Stimulated activated CD4-positive, alpha-beta T cell treated with anti-CD3 and anti-CD28 coated beads, Interleukin-4, amount 100 ng/mL, for 24 hours (primary cell): ENCODE data around the gene ELP4.
"Not testable (repeated sequence)": the region's sequence is repeated elsewhere in the genome, so short reads cannot be mapped to it uniquely, and the experiment has no call there.

ENCODE experiments used
- DNase-seq: peaks from one replicate; pipeline ENCODE4 v3.0.0-alpha.2; 2020

The ELP4 gene, protein sequence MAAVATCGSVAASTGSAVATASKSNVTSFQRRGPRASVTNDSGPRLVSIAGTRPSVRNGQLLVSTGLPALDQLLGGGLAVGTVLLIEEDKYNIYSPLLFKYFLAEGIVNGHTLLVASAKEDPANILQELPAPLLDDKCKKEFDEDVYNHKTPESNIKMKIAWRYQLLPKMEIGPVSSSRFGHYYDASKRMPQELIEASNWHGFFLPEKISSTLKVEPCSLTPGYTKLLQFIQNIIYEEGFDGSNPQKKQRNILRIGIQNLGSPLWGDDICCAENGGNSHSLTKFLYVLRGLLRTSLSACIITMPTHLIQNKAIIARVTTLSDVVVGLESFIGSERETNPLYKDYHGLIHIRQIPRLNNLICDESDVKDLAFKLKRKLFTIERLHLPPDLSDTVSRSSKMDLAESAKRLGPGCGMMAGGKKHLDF

DNA sequence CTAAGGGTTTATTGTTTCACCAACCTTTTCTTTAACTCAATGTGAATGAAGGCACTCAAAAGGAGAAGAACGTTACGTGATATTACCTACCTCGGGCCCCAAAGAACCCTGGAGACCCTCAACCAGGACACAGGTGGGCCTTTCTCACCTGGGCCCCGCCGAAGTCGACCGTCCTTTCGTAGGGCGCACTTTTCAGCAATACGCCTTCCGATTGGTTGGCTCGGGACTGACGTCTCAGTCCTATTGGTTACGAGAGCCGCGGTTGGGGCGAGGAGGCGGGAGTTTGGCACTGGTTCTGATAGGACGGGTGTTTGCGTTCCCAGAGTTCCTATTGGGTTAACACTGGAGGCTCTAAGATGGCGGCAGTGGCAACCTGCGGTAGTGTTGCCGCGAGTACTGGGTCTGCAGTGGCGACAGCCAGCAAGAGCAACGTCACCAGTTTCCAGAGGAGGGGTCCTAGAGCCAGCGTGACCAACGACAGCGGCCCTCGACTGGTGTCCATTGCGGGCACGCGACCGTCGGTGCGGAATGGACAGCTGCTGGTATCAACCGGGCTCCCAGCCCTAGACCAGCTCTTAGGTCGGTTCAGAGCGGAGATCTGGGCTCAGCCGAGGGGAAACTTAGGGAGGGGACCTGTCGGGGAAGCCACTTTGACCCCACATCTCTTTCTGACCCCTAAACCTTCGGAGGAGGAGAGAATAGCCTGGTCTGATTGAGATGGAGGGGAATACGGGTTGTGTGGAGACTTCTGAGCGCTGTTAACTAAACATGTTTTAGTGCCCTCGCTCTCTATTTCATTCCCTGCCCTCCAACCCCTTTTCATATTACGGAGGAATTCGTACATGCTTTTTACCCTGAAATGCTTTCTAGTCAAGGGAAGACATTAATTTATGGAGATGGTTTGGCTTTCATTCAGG is at the start of gene ELP4, which contains the start of gene IMMP1L:
TSS of gene ELP4 (plus strand) at position 339 of the 917 bp plus-strand sequence. CDS start at position 357, 18 bp downstream.
TSS of gene IMMP1L (minus strand) at position 194 of the 917 bp plus-strand sequence. CDS start 46,346 bp downstream, outside the sequence.
- peak; percentile 97 for DNase-seq

DNA sequence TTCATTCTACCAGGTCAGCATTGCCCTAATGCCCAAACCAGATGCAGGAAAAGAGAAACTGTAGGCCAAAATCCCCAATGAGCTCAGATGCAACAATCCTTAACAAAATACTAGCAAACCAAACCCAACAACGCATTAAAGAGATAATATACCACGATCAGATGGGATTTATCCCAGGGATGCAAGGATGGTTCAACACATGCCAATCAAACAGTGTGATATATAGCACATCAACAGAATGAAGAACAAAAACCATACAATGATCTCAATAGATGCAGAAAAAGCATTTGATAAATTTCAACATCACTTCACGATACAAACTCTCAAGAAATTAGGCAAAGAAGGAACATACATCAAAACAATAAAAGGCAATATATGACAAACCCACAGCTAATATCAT is 45.1 kb upstream of the ELP4 start:
- no peak for DNase-seq

DNA sequence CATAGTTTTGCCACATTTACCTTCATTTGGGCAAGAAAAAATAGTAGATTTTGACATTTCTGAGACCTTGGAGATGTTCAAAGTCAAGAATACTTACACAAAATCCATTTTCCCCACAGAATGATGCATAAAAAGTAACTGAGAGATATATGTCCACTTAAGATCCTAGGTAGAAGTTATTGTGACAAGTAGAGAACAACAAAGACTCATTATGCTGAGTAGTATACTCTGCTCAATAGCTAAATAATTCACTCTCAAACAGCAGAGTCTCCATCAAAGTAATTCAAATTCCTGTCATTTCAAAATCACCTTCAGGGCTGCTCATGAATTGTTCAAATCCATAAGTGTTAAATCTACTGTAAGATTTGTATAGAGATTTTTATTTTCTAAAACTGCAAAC is 35.5 kb upstream of the ELP4 start:
- no peak for DNase-seq

DNA sequence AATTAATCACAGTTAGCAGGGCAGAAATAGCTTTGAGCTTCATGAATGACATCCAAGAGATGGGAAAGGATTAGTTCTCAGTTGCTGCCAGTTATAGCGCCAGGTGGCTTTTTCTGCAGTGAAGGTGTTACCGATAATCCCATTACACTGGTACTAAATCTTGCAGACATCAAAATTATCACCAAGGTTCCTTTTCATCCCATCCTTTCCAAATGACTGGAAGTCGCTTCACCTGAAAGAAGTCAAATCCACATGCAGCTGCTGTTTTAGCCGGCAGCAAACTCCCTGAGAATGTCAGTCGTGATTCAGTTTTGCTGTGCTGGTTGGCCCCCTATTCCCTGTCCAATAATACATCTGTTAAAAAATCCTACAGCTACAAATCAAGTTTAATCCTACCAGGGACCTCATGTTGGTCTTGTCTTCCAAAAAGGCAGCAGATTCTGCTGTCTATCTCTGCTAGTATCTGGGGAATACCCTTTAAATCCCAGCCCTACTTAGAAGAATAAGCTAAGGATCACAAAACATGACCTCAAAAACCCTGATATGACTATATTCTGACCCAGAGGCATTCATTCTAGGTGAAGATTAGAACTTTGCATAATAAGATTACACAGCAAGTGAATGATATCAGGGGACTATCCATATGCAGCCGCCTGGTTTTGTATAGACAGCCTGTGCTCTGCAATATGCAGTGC is 31.9 kb upstream of the ELP4 start:
- no peak for DNase-seq

DNA sequence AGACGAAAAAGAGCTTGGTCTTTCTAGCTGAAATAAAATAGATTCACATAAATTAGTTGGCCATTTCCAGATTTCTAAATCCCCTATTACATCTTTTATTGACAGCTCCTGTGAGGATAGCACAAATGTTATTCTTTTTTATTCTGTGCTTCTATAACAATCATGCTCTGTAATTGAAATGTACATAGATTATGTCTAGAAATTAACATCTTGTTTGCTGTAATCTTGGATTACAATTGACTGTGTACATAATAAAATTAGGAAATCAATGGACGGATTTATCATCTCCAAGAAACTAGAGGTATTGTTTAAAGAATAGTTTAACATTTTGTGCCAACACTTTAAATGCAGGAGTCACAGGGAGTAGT is 31.4 kb upstream of the ELP4 start:
- DNase-seq, result no peak

DNA sequence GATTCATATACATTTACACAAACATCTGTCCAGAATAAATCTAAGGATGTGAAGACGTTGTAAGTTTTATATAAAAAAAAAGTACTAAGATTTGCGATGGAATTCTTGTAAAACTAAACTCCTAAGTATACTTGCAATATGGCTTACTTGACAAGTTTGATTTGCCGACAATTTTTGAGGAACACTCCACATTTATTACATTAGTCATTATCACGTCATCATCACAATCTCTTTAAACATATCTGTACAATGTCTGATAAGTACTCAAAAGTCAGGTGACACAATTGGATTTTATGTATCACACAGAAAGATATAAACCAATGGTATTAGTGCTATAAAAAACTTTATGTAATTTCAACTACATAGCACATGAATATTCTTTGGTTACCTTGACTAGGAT is 30.5 kb upstream of the ELP4 start:
- DNase-seq, result no peak

DNA sequence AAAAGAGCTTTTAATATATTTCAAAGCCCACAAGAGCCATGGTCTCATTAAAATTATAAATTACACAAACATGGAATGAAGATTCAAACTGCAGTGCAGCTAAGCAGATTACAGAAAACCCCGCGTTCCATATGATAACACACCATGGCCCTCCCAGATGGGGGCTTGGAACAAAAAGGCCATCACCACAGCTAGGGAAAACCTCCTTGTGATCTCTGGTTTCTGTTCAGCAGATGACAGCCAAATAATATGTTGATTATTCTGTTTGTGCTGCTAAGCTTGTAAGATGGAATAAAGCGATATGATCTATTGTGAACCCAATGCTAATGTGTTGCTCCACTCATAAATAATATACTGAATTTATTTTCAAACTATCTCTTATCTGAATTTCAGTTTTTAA is 28.6 kb upstream of the ELP4 start:
- DNase-seq, result no peak

DNA sequence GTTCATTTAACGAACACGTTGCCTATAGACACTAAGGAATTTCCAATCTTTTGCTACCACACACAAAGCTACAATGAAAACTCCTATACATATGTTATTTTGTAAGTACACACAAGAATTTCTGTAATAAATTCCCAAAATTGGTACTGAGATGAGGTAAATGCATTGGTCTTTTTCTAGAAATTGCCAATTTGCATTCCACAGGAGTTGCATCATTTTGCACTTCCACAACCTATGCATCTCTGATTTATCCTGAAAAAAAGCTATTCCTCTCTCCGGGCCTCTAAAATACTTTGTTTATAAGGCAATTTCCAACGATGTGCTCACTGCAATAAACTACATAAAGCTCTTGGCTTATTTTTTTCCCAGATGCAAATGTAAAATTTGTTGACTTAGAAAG is 25.1 kb upstream of the ELP4 start:
- DNase-seq, result no peak

DNA sequence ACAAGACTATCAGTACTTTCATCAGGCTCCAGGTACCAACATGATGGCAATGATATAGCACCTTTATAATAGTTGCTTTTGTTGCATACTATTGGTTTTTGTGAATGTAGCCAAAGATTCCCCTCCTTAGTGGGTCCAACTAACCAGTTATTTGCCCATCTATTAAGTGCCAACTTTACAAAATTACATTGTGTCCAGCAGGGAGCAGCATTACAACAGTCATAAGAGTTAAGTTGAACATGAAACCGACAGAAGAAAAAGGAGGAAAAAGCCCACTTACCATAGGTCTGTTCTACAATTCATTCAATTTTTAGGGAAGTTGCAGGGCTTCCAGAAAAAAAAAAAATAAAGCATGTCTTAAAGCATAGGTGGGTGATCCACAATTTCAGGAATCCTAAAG is 21.7 kb upstream of the ELP4 start:
- DNase-seq, result no peak

DNA sequence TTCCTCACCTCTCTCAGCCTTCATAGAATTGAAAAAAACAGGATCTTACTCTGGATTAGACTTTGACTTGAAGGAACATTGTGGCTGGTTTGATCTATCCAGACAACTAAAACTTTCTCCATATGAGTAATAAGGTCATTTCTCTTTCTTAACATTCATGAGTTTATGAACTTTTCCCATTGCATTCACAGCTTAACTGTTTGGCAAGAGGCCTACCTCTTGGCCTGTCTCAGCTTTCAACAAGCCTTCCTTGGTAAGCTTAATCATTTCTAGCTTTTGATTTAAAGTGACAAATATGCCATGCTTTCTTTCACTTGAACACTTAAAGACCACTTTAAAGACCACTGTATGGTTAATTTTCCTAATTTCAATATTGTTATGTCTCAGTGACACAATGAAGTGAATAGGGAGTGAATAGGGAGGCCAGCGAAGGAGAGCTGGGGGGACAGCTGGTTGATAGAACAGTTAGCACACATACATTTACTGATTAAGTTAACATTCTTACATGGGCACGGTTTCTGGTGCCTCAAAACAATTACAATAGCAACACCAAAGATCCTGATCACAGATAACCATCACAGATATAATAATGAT is 17.1 kb upstream of the ELP4 start:
- no peak for DNase-seq

DNA sequence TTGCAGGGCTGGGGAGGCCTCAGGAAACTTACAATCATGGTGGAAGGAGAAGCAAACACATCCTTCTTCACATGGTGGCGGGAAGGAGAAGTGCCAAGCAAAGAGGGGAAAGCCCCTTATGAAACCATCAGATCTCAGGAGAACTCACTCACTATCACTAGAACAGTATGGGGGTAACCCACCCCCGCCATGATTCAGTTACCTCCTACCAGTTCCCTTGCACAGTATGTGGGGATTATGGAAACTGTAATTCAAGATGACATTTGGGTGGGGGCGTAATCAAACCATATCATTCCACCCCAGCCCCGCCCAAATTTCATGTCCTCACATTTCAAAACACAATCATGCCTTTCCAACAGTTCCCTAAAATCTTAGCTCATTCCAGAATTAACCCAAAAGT is 16.3 kb upstream of the ELP4 start:
- DNase-seq, result no peak

DNA sequence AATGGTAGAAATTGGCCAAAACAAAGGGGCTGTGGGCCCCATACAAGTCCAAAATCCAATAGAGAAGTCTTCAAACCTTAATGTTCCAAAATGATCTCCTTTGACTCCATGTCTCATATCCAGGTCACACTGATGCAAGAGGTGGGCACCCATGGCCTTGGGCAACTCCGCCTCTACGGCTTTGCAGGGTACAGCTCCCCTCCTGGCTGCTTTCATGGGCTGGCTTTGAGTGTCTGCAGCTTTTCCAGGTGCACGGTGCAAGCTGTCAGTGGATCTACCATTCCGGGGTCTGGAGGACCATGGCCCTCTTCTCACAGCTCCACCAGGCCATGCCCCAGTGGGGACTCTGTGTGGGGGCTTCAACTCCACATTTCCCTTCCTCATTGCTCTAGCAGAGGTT is 15.8 kb upstream of the ELP4 start:
- DNase-seq, result not testable (repeated sequence)

DNA sequence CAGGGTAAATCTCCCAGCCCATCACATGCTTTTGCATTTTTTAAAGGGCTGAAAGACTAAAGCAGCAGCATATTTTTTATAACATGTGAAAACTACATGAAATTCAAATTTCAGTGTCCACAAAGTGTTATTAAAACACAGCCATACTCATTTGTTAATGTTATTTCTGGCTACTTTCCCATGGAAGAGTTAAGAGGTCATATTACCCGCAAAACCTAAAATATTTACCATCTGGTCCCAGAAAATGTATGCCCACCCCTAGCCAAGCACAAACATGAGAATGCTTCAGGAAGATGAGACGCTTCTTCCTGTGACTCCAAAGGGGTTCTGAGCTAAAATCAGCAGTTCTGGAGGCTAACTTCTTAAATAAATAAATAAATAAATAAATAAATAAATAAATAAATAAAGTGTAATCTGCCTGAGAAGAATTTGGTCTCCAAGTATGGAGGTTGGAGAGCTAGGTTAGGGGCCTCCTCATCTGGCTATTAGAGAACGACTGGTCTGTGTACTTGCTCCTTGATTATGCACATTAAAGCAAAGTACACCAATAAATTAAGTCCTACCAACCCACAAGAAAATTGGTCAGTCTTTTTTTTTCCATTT is 9.9 kb upstream of the ELP4 start:
- DNase-seq, result no peak

DNA sequence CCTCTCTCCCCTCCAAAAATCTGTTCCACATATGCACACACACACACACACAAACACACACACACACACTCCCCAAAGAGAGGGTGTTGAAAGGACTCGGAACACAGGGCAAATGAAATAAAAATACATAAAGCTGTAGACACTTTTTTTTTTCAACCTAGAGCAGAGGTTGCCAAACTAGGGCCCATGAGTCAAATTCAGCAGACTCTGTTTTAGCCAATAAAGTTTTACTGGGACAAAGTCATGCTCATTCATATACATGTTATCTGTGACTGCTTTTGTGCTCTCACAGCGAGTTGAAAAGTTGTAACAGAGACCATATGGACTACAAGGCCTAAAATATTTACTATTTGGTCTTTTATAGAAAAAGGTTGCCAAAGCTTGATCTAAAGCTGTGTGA is 9.0 kb upstream of the ELP4 start:
- DNase-seq, result no peak

DNA sequence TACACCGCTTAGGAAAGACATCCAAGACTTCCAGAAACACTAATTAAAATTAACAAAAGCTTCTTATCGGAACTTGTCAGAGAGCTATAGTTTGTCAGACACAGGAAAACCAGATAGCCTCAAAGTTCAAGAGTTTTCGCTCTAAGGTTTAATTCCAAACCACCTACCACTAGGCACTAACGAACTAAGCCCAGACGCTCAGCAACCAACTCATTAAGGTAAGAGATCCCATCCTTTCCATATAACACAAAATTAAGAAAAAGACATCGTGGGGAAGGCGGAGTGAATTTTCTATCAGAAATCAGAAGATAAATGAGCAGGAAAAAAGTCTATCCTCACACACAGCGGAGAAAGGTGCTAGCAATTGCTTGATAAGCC is 527 bp upstream of the ELP4 start:
- DNase-seq, result peak; percentile 4

DNA sequence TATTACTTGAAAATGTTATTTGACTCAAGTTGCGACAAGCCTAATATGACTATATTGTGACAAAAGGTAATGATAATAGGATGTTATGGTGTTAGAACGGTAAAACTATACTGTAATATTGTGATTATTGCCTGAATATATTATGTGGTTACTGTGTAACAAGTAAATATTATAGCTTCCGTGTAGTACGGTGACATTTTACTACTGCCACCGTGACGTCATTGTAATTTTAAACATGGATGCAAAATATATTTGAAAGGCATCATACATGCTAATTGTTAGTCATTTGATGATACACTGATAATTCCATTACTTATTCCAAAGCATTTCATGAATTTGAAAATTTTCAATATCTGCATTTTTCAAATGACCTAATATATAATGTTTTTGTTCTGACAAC is 2.5 kb downstream of the ELP4 start:
- no peak for DNase-seq

DNA sequence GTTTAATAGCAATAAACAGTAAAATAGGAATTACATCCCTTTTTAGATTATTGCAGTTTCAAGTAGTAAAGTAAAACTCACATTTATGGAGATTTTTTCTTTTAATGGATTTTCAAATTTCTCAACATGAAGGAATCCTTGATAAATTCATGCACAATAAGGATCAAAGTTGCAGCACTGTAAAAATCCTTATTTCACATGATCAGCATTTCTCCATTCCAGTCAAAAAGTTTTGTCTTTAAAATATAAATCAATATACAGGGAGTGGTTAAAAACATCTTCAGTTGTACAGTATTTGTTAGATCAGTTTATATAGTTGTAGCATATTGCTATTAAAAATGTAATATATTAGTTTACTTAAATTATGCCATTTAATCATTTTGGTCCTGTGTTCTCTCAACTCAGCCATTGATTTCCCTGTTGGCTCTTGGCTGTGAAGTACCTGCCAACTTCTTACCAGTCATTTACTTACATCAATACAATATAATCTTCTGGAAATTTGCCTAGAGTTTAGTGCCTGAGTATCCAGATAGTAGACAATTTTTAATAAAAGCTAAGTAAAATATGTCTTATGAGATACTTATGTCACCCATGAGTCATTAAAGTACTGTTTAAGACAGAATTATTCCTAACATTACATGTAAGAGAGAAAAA is 12.1 kb downstream of the ELP4 start:
- DNase-seq, result no peak

DNA sequence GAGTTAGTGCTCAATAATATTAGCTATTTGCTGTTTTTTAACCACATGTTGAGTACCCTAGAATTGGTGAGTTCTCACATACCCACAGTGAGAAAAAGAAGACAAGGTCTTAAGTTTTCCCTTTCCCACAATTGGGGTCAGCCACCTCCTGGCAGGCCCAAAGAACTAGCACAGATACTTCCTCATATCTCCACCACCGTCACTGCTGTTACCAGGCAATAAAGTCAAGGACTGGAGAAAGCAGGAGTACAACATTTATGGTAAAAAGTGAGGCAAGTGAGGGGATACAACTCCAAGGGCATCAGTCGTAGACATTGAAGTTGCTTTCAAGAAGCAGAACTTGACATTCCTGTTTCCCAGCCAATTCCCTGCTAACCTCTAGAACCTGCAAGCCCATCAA is 19.6 kb downstream of the ELP4 start:
- no peak for DNase-seq

DNA sequence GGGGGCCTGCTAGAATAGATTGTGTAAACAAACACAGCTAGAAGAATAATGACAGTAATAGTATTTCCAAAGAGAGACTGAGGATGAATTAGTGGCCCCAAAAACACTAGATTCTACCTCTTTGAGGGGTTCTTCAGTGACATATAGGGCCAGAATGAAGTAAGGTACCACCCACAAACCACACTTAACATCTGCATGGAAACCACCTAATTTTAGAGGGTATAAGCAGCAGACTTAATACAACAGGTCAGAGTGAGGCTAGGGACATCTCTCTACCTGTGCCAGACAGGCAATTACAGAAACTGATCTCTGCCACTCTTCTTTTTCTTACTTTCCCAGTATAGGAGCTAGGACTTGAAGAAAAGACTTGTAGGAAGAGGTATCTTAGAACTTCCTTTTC is 20.1 kb downstream of the ELP4 start:
- DNase-seq, result no peak

DNA sequence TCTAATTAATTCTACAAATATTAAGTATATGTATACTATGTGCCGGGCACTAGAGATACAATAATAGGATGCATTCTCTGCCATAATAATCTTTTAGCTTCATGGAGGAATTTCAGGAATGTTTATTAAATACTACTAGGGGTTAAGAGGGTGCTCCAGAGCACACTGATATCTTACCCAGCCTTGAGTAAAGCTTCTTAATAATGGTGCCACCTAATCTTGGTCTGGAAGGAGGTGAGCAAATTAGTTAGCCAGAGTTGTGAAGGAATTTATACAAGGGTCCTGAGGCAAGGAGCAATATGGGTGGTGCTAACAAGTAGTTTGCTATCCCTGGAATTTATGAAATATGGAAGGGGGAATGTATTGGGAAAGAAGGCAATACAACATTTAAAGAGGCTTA is 21.7 kb downstream of the ELP4 start:
- no peak for DNase-seq

DNA sequence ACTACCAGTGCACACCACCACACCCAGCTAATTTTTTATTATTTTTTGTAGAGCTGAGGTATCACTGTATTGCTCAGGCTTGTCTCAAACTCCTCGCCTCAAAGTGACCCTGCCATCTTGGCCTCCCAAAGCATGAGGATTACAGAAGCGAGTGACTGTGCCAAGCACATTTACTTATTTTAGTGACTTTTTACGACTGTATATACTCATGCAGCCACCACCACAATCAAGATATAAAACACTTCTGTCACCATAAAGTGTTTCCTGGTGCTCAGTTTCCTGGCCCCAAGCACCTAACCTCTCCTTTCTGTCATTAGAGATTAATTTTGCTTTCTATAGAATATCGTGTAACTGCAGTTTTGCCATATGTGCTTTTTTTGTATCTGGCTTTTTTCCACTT is 25.9 kb downstream of the ELP4 start:
- no peak for DNase-seq

DNA sequence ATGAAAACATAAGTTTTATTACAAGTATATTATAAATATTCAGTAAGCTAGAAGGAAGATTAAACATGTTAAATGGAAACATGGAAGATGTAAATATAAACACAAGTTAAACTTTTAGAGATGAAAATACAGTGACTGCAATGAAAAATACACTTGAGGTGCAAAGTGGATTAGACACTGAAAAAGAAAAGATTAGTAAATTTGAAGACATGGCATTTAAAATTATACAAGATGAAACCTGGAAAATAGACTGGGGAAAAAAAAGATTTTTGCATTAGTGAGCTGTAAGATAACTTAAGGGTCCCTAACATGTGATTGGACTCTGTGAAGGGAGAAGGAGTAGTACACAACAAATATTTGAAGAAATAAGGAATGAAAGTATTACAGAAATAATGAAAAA is 33.3 kb downstream of the ELP4 start:
- no peak for DNase-seq
